GM23338 (cell line): ENCODE measurements around the gene ALS2. TPM values are rescaled to one million over a fixed set of nuclear protein-coding genes. Genes with fewer than 3 reads are reported as not detected.

Experiments used
- EZH2phosphoT487 ChIP-seq: fragments of 200-600 bp; sonication (generic); IDR thresholded peaks from one replicate; pipeline ENCODE4 v1.8.1; 2018; ENCODE audit warnings: antibody characterized with exemption; ENCODE audit not compliant: unreplicated experiment
- JUNB ChIP-seq: IDR thresholded peaks from one replicate; pipeline ENCODE4 v1.6.1; 2016; ENCODE audit warnings: antibody characterized with exemption; ENCODE audit not compliant: unreplicated experiment
- NANOG ChIP-seq: IDR thresholded peaks from 2 replicates; pipeline ENCODE4 v1.6.1; 2016; ENCODE audit warnings: antibody characterized with exemption, borderline replicate concordance
- POLR2AphosphoS5 ChIP-seq: IDR thresholded peaks from 2 replicates; pipeline ENCODE4 v1.6.1; 2016; ENCODE audit warnings: antibody characterized with exemption, low read depth
- STAT1 ChIP-seq: IDR thresholded peaks from one replicate; pipeline ENCODE4 v1.6.1; 2016; ENCODE audit warnings: antibody characterized with exemption; ENCODE audit not compliant: unreplicated experiment
- ZNF114 ChIP-seq: fragments of 250-450 bp; sonication (Bioruptor Pico); IDR thresholded peaks from 2 replicates; pipeline ENCODE4 v1.5.0; 2020; ENCODE audit warnings: mild to moderate bottlenecking, moderate library complexity
- polyA plus RNA-seq: library from polyadenylated mRNA; unstranded; fragments of >200 nt; fragmentation: Nextera tagmentation; extraction: Ambion mirVana; gene quantifications from 2 replicates; pipeline ENCODE4 v1.2.1, GENCODE V29; 2016
- total RNA-seq: library from RNA; depleted of rRNA; stranded (reverse); fragments of >200 nt; shearing (Covaris generic); gene quantifications from 2 replicates; pipeline ENCODE4 v1.2.3, GENCODE V29; 2014
- TF ChIP-seq, protein P1 (sequence below): fragments of 250-450 bp; sonication (Bioruptor Pico); IDR thresholded peaks from 2 replicates; pipeline ENCODE4 v1.5.0; 2020; ENCODE audit warnings: mild to moderate bottlenecking, moderate library complexity
- TF ChIP-seq, protein P2 (sequence below): IDR thresholded peaks from one replicate; pipeline ENCODE4 v1.6.1; 2018; ENCODE audit warnings: antibody characterized with exemption; ENCODE audit not compliant: unreplicated experiment

Gene ALS2
- total and polyA plus RNA-seq, 2 experiments from 2014 or later: 9.6 to 43.3 TPM

- TF ChIP-seq, protein P1, sequence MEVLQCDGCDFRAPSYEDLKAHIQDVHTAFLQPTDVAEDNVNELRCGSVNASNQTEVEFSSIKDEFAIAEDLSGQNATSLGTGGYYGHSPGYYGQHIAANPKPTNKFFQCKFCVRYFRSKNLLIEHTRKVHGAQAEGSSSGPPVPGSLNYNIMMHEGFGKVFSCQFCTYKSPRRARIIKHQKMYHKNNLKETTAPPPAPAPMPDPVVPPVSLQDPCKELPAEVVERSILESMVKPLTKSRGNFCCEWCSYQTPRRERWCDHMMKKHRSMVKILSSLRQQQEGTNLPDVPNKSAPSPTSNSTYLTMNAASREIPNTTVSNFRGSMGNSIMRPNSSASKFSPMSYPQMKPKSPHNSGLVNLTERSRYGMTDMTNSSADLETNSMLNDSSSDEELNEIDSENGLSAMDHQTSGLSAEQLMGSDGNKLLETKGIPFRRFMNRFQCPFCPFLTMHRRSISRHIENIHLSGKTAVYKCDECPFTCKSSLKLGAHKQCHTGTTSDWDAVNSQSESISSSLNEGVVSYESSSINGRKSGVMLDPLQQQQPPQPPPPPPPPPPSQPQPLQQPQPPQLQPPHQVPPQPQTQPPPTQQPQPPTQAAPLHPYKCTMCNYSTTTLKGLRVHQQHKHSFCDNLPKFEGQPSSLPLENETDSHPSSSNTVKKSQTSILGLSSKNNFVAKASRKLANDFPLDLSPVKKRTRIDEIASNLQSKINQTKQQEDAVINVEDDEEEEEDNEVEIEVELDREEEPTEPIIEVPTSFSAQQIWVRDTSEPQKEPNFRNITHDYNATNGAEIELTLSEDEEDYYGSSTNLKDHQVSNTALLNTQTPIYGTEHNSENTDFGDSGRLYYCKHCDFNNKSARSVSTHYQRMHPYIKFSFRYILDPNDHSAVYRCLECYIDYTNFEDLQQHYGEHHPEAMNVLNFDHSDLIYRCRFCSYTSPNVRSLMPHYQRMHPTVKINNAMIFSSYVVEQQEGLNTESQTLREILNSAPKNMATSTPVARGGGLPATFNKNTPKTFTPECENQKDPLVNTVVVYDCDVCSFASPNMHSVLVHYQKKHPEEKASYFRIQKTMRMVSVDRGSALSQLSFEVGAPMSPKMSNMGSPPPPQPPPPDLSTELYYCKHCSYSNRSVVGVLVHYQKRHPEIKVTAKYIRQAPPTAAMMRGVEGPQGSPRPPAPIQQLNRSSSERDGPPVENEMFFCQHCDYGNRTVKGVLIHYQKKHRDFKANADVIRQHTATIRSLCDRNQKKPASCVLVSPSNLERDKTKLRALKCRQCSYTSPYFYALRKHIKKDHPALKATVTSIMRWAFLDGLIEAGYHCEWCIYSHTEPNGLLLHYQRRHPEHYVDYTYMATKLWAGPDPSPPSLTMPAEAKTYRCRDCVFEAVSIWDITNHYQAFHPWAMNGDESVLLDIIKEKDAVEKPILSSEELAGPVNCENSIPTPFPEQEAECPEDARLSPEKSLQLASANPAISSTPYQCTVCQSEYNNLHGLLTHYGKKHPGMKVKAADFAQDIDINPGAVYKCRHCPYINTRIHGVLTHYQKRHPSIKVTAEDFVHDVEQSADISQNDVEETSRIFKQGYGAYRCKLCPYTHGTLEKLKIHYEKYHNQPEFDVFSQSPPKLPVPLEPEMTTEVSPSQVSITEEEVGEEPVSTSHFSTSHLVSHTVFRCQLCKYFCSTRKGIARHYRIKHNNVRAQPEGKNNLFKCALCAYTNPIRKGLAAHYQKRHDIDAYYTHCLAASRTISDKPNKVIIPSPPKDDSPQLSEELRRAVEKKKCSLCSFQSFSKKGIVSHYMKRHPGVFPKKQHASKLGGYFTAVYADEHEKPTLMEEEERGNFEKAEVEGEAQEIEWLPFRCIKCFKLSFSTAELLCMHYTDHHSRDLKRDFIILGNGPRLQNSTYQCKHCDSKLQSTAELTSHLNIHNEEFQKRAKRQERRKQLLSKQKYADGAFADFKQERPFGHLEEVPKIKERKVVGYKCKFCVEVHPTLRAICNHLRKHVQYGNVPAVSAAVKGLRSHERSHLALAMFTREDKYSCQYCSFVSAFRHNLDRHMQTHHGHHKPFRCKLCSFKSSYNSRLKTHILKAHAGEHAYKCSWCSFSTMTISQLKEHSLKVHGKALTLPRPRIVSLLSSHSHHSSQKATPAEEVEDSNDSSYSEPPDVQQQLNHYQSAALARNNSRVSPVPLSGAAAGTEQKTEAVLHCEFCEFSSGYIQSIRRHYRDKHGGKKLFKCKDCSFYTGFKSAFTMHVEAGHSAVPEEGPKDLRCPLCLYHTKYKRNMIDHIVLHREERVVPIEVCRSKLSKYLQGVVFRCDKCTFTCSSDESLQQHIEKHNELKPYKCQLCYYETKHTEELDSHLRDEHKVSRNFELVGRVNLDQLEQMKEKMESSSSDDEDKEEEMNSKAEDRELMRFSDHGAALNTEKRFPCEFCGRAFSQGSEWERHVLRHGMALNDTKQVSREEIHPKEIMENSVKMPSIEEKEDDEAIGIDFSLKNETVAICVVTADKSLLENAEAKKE (CRISPR knock-in tag): no peak
- TF ChIP-seq JUNB: no peak
- TF ChIP-seq, protein P2, sequence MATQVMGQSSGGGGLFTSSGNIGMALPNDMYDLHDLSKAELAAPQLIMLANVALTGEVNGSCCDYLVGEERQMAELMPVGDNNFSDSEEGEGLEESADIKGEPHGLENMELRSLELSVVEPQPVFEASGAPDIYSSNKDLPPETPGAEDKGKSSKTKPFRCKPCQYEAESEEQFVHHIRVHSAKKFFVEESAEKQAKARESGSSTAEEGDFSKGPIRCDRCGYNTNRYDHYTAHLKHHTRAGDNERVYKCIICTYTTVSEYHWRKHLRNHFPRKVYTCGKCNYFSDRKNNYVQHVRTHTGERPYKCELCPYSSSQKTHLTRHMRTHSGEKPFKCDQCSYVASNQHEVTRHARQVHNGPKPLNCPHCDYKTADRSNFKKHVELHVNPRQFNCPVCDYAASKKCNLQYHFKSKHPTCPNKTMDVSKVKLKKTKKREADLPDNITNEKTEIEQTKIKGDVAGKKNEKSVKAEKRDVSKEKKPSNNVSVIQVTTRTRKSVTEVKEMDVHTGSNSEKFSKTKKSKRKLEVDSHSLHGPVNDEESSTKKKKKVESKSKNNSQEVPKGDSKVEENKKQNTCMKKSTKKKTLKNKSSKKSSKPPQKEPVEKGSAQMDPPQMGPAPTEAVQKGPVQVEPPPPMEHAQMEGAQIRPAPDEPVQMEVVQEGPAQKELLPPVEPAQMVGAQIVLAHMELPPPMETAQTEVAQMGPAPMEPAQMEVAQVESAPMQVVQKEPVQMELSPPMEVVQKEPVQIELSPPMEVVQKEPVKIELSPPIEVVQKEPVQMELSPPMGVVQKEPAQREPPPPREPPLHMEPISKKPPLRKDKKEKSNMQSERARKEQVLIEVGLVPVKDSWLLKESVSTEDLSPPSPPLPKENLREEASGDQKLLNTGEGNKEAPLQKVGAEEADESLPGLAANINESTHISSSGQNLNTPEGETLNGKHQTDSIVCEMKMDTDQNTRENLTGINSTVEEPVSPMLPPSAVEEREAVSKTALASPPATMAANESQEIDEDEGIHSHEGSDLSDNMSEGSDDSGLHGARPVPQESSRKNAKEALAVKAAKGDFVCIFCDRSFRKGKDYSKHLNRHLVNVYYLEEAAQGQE: no peak
- TF ChIP-seq ZNF114 (CRISPR knock-in tag): no peak
- TF ChIP-seq EZH2phosphoT487: no peak
- TF ChIP-seq POLR2AphosphoS5: no peak
- TF ChIP-seq NANOG: no peak
- TF ChIP-seq STAT1: no peak
Measured at GRCh38 chr2:201806442-201807170, 25.9 kb upstream of the ALS2 start, which contains the start of gene CDK15 (continued).
